EL (cell line): ENCODE data around the gene EFL1.

Experiments used
- DNase-seq: peaks from one replicate; pipeline ENCODE4 v3.0.0-alpha.2; 2016

The EFL1 gene

DNA sequence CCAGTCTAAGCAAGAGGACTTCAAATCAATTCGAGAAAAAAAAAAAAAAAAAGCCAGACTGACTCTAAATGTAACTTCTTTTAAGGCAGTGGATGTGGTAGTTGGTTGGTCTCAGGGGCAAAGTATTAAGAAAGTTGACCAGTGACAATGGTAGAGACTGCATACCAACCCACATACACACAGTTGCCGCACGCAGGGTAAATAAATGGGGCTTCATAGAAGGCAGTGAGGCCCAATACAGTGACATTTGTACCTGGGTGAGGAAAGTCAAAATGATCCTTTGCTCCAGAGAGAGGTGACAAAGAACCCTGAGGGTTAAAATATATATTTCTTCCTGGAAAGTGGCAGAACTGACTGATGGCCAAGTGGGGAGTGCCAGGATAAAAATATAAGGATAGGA lies 116.0 kb downstream of the EFL1 start:
- no peak for DNase-seq

DNA sequence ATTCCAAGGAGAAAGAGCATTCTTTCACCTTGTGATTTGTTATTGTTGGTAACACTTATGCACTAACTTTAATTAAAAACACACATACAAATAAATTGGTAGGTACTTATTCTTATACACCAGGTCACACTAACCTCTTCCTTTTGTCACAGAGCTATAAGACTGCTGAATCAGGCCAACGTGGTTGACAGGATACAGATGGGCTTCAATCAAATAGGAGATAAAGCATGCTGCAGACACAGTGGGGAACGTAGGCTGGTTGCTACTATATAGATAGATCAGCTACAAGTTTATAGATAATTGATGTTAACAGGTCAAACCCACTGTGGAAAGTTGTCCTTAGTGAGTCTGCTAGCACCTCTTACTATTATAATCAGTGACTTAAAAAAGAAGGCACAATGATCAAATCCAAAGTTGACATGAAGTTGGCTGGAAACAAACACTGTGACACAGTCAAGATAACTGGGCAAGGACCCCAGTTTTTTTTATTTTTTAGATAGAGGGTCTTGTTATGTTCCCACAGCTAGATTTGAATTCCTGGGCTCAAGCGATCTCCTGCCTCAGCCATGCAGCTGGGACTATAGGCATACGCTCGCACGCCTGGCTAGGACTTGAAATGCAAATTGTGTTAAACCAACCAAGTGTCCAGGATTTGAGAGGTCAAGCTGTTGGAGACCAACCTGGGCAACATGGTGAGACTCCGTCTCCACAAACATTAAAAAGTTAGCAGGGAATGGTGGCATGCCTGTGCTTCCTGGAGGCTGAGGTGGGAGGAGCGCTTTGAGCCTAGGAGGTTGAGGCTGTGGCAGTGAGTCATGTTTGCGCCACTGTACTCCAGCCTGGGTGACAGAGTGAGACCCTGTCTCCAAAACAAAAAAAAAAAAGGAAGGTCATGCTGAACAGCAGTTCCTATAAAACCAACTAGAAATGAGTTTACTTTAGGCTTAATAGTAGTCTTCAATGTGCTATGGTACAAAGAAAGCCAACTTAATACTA lies 118.8 kb downstream of the EFL1 start:
- DNase-seq: no peak

DNA sequence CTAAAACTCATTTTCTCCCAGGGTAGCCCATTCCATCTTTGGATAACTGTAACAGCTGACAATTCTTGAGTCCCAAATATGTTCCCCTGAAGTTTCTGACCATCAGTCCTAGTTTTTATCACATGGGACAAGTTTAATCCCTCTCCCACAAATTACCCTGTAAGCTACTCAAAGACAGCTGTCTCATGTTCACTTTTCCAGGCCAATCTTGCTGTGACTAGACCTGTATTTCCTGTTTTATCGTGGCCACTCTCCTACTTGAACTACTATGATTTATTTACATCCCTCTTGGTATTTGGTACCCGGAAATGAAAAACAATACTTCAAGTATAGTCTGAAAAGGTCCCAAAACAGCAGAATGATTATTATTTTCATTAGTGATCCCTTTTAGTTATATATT lies 121.6 kb downstream of the EFL1 start:
- no peak for DNase-seq

DNA sequence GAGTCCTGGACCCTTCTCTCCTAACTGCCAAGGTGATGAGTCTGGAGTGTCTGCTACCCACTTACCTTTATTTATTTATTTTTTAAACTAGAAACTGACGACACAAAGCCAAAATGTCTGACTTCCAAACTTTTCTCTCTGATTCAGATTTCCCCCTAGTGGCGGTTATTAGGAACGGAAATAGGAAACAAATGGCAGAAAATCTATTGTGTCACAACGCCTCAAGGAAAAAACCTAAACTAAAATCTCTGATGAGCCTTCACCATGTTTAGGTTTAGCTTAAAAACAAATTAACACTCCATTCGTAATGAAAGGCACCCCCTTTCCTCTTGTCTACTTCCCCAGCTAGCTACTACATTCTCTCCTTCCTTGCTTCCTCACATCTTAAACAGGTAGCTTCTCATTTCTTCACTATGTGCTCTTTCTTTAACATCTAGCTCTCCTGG lies 122.7 kb downstream of the EFL1 start:
- DNase-seq: peak; percentile 64

DNA sequence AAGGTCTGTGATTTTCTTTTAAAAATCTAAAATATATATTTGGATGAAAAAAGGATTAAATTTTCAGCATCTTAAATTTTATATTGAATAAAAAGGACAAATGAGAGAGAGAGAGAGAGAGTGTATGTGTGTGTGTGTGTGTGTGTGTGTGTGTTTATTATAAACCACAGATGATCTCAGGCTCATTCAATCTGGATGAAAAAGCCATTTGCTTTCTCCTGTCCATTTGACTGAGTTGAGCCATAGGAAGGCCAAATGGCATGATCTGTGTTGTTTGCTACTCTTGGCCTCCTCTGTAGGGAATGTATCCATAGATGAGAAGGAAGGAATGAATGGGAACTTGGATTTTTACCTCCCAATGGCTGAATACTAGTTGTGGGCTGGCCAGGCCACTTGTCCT lies 124.2 kb downstream of the EFL1 start:
- DNase-seq: no peak

DNA sequence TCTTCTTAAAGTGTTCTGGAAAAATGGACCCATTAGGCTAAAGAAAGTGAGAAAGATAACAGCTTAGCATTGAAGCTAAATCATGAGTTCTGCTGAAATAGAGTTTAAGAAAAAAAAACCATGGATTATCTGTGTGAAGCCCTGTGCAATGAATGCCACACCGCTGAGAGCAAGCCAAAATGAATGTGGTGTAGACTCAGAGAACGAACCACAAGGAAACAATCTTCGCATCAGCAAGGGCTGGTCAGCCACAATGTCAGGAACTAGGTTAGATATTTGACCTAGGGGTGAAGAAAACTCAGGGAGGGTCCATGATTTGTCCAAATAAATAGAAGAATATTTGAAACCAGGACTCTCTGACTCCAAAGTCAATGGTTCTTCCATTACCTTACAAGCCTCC lies 125.3 kb downstream of the EFL1 start:
- peak; percentile 41 for DNase-seq

DNA sequence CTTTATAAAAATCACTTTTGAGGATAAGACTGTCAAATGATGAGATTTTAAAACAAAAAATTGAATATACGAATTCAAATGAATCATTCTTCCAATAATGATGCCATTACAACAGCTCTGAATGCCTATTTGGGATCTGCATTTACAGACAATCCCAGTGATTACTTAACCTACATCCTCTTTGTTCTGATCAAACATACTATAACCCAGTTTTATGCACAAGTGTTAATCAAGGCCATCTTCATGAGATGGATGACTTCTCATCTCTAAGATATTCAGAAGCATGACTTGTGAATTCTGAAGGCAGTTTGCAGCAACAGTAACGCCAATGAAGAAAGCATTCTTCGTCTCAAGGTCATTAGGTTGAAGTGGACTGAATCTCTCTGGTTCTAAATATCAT lies 126.4 kb downstream of the EFL1 start:
- DNase-seq: no peak

DNA sequence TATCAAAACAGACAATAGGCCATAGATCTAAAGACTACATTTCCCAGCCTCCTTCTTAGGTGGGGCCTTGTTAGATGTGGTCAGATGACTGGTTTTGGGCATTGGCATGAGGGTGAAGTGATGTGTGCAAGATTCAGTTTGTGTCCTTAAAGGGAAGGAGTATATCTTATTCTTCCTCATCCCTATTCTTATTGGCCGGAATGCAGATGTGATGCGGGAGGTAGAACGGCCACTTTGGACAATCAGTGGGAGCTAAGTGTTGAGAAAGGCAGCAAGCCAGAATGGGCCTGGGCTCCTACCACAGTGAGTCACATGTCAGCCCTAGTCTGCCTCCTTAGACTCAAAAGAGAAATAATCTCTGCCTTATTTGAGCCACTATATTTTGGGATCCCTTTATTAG lies 126.9 kb downstream of the EFL1 start:
- peak; percentile 49 for DNase-seq

DNA sequence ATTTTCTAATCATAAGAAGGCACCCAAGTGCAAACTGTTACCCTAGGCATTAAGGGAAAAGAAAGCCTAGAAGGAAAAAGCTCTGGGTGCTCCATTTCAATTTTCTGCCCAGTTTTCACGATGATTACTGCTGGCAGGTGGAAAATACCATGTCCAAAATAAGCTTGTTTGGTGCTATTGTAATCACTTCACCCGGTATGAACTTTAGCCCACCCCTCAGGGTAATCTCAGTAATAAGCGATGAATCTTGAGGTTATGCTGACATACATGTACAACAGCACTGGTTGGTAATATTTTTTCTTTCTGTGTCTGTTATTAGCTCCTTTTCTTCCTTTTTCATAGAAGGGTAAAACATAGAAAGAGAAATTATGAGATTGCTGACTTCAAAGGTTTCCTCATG lies 128.1 kb downstream of the EFL1 start:
- no peak for DNase-seq

DNA sequence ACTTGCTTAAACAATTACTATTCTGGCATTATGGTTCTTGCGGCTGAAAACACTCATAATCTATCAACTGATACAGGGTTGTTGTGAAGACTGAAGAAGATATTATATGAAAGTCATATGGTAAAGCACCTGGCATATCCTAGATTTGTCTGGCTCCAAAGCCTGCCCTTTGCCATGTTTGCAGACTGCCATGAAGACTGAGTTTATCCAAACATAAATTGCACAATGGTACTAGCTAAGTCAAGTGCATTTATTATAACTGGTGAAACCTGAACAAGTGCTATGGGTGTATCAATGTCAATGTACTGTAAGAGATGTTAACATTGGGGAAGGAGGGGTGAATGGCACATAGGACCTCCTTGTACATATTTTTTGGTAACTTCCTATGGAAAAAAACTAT lies 129.3 kb downstream of the EFL1 start:
- no peak for DNase-seq

DNA sequence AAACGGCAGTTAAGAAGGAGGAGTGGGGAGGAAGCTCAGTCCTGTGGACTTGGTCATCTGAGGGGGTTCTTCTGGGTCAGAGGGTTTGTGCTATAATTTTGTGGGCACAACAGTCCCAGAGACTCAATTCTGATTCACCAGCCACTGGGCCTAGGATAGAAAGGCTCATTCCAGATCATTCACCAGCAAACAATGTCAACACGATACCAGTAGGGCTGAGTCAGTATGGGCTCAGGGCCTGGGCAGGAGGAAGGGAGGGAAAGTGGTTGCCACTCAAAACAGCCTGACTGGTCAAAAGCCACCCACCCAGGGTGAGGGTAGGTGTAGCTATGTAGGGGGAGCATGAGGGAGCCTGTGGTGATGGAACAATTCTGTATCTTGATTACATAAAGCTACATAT lies 129.8 kb downstream of the EFL1 start:
- peak; percentile 96 for DNase-seq

DNA sequence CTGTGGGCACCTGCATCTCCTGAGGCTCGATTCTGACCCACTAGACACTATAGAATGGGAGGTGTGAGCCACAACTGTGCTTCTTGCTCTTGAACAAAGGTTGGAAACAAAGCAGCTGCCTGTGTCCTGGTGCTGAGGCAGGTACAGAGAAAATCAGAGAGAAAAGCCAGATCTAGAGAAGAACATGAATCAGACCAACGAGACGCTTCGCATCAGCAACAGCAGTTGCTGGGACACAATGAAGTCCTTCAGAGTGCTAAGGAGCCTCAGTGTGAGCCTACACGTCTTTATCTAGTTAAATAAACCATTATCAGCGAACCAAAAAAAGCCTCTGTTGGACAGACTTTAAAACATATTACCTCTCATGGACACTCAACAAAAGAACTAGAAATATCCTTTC lies 130.4 kb downstream of the EFL1 start:
- DNase-seq: no peak

DNA sequence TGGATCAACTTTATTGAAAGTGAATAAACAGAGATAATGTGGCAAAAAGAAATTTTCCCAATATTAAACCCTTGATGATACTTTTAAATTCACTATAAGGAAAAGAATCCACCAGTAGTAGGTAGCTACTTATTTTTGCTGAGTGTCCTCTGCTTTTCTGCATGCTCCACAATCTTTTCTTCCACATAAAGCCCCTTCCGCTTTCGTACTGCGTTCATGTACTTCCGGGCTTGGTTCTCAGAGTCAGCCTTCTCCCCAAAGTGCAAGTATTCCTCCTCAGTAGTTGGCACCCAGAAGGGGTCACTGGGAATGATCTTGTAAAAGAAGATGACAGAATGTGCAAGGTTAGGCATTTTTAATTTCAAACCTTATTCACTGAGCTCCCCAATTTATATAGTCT lies 132.3 kb downstream of the EFL1 start:
- DNase-seq: peak; percentile 47

DNA sequence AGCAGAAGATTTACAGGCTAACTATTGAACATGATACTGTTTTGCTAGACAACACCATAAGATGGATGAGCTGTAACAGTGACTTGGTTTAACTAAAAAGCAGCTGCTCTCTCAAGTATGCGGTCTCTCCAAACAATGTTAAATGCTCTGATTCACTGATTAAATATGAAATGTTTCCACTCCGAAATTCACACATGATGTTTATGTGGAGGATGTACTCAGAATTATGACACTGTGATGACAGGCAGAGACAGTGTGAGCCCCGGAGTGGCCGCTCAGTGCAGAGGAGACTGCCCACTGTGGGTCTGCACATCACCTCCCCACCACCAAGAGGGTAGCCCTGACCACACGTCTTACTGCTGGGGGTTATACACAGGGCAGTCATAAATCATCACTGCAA lies 132.8 kb downstream of the EFL1 start:
- peak; percentile 96 for DNase-seq

DNA sequence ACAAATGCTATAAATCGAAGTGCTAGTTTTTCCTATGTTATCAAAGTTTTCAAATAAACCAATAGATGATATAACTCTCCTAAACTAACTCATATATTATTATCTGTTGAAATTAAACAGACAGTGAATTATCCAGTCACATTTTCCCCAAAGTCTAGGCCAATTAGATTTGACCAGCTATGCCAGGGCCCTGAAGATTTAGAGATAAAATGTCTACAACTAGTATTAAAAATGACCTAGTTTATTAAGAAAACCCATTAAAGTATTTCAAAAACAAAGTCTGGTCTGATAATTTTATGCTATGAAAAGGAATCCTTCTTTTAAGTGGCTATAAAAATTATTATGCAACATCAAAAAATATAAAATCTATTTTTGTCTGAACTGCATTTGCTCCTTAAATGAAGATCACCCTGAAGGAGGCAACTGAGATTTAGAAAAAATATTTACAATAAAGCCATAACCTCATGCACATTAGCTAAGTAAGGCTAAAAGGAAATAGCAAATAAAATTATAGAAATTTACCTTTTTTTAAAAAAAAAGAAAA lies 133.3 kb downstream of the EFL1 start:
- DNase-seq: no peak

DNA sequence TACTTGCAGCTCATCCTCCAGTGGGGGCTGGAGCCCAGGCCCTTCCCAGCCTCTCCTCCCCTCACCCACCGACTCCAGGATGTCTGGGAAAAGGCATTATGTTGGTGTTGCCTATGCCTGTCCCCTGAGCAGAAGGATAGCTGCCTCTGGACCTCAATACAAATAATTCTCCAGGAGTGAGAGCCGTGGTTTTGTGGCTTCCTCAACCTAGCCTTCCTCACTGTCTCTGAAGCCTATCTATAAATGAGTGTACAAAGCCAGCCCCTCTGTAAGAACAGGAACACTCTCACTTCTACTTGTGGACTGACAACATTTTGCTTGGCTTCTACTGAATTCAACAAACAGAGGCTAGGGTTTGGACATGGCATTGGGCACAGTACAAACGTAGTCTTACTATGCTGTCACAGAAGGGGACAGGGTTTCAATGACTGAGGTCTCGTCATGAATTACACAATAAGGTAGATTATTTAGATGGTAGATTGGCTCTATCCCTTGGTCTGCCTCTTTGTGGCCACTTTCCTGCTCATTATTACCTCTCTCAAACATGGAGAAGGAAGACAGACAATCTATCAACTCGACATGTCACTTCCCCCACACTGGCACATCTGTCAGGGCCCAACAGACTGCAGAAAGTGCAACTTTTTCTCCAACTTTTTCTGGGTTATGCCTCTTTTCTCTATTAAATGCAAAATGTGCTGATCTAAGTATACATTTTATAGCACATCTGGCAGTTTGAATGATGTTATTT lies 134.0 kb downstream of the EFL1 start:
- peak; percentile 56 for DNase-seq

DNA sequence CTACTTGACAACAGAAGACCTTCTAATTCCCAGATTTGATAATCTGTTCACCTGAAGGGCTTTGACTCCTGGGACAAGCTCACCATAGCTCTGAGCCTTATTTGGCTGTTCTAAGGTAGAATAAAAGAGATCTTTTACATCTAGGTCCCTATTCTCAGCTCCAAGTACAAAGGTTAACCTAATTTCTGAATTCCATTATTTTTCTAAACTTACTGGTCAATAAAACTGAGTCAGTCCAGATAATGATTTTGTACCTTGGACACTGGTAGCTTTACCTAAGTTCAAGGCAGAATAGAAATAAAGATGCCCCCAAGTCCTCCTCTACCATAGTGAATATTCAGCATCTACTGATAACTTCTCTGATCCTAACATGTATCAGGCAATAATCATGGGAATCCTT lies 135.0 kb downstream of the EFL1 start:
- DNase-seq: no peak

DNA sequence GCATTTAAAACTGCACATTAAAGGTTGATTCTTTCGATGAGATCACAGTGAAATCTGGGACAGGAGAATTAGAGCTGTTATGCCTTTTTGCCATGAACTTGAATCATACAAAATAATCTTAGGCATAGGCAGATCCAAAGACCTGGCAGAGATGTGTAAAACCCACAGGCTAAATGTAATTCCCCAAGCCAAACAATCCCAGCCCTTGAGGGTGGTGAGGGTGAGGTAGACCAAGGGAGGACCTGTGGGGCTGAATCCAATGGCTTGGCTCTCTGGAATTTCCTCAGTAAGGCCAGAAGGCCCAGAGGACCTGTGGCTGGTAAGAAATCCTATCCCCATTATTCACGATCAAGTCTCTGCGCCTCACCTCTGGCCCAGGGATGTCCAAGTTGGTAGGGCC lies 136.2 kb downstream of the EFL1 start:
- DNase-seq: no peak

DNA sequence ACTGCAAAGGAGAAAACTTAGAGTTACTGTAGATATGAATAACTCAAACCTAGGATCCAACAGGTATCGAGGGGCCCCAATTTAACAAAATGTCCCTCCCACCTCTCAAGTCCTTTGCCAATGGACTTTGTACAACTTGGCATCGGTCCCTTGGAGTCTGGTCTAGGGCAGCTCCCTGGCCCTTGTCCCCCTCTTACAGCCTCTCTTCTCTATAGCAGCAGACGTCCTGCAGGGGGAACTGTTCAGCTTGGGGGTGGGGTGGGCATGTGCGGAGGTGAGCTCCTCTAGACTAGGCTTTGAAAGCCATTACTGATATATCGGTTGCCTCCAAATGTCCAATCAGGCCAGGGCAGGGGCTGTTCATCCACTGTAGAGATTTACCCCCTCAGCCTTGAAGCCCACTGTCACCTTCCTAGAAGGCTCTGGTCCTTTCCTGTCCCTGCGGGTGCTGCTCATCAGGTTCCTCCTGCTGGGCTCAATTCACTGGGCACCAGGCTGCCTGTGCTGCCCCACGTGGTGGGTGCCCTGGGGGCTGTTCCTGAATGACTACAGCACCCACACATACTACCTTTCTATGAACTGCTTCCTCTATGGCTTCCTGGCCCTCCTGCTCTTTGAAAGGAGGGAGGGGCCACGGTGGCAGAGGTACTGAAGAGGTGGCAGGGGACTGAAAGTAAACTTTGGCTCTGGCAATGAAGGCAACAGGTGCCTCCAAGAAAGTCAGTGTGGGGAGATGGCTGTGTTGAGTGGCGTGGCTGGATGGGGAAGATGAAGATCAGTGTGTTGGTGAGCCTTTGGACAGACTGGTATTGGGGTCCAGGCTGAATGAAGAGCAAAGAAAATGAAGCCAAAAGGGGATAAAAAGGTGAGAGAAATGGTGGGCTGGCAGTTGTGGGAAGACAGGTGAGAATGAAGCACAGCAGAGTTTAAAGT lies 137.9 kb downstream of the EFL1 start:
- DNase-seq: no peak

DNA sequence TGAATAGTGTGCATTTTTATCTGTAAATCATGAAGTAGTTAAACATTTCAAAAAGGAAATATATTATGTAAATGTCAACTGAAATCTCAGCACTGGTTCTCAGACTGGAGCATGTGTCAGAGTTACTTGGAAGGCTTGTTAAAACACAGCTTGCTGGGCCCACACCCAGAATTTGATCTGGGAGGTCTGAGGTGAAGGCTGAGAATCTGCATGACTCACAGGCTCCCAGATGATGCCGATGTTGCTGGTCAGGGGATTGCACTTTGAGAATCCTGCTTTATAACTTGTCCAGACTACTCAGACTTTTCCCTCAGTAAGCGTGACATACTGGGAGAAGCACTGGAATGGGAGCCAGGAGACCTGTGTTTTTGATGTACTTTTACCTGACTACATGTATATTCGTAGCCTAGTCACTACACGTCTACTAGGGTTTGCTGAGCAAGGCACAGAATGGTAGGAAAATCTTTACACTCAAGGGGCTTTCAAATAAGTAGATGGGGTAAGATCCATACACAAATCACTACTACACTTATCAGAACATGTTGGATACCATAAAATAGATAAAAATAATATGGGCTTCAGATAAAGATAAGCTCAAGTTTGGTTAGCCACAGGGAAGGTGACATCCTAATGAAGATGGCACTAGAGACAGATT lies 139.7 kb downstream of the EFL1 start:
- DNase-seq: peak; percentile 98

DNA sequence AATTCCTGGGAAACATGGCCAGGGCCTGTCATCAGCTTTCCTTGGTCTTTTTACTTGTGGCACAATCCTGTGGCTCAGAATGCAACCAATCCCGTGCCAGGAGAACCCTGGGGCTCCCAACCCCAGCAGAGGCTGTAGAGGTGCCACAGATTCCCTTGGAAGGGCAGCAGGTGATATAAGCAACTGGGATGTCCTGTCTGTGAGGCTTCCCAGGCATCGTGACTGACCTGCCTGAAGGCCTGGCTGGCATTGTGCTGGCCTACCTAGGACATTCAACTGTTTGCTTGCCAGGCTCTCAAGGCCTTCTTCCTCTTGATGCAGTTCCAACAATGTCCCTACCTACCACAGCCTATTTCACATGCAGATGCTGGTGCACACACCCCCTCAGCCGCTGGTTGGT lies 144.5 kb downstream of the EFL1 start:
- no peak for DNase-seq

DNA sequence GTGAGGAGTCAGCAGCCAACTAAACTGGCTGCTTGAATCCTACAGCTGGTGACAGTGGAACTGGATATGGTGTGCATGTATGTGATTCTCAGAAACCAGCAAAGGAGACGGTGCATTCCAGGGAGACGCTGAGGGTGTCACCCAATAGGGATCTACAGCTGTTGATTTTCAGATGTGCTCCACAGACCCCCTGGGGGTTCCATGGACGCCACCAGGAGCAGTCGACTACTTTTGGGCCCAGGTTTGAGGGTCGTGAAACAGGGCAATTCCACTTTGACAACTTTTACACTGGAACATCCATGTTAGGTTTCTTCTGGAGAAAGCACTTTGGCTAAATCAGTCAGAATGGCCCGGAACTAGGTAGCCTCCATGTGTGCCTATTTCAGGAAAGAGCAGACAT lies 145.2 kb downstream of the EFL1 start:
- no peak for DNase-seq
